Measurements from ENCODE around the gene SNX12.
"Not testable (repeated sequence)": the region's sequence is repeated elsewhere in the genome, so short reads cannot be mapped to it uniquely, and the experiment has no call there.

The SNX12 gene

DNA sequence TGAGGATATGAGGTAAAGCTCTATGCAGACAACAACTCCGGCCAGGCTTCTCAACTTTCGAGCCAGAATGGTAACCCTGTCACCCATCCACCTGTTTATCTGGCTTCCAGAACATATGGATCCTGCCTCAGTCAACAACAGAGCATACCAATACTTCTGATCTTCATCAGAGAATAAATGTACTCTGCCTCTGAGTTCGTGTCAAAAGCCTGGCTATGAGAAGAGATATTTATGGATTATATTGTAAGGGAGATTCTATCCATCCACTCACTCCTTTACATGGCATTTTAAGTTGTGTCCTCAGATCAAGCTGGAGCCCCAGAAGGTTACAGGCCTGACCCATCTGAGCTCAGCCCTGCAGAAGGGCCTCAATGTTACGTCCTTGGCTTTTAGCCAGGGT lies 17.8 kb upstream of the SNX12 start:
- DNase-seq: no peak

DNA sequence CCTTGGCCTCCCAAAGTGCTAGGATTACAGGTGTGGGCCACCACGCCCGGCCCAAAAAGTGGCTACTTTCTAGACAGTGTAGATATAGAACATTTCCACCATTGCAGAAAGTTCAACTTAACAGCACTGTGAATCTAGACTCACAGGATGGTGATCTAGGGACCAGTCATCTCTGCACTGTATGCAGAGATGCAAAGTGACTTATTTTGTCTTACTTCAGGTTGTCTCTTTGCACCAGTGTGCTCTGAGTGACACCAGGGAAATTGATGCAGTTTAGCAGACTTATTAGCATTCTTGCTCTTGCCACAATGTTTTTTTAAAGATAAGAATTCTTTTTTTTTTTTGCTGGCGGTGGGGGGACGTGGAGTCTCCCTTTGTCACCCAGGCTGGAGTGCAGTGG lies 14.7 kb upstream of the SNX12 start:
- DNase-seq: no peak

DNA sequence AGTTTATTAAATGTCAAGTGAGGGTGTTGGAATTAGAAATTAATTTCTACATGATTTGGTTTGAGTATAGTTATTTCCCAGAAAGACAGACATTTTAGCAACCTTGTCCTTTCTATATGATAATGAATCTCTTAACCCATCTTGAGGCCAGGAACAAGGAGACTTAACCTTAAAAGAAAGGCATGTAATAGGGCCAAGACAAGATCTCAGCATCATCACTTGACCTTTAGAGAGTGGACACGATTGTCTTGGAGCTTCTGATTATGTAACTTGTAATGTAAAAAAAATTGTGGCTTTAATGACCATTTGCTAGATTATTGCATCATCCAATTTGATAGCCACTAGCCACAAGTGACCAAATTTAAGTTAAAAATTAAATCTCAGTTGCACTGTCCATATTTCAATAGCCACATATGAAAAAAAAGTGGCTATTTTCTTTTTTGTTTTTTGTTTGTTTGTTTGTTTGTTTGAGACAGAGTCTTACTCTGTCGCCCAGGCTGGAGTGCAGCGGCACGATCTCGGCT lies 14.1 kb upstream of the SNX12 start:
- DNase-seq: no peak

DNA sequence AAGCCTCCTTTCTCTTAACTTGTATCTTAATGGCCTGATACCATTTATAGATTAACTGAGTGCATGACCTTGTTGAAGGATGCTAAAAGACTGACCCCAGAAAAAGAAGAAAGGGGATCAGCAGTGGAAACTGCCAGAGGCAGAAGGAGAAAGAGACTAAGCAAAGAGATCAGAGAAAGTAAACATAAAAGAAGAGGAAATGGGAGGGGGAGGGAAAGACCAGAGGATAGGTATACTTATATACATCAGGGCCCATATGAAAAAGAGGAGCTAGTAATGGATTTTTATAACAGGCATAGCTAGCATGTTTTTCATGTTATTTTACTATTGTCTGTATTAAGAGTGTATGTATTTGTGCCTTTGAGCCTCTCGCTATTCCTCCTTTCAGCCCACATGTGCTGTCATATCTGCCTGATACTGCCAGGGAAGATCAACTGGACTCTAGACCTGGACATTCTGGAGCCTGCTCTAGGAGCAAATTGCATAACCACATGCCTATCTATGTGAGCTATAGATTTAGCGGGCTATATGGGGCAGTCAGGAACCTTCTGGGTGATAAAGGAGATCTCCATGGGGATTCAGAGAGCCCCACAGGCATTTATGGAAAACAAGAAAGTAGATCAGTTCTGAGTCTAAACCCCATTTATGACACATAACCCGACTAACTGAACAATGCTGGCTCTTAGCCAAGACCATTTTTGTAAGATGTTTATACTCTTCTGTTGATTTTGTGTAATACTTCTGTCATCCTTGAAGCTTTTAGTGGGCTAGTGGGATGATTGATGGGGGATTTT lies 13.4 kb upstream of the SNX12 start:
- peak; percentile 31 for DNase-seq

DNA sequence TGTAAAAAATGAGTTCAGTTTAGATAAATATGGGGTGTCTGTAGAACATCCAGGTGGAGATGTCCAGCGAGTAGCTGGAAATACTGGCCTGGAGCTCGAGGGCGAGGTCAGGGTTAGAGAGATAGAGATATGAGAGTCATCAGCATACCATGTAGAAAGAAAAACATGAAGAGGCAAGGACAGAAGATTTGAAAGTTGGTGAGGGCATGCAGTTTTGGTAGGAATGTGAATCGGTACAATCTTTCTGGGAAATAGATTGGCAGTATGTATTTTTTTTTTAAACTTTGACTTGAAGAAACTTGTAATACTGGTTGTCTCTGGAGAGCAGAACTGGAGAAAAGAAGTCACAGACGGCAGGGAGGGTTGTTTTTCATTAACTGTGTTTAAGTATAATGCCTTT lies 2.4 kb upstream of the SNX12 start:
- DNase-seq: no peak

DNA sequence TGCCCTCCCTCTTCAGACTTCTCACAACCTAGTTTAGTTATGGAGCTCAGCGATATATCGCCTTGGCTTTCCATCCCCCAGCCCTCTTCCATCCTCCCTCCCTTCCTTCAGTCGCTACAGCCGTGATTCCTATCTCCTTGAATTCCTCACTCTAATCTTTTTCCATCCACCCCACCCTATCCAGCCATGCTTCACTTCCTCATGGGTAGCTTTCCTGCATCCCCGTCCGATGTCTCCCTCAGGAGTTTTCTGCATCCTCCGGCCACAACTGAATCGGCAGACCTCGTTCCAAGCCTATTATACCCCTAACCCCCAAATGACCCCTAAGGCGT lies 456 bp downstream of the SNX12 start:
- no peak for DNase-seq

DNA sequence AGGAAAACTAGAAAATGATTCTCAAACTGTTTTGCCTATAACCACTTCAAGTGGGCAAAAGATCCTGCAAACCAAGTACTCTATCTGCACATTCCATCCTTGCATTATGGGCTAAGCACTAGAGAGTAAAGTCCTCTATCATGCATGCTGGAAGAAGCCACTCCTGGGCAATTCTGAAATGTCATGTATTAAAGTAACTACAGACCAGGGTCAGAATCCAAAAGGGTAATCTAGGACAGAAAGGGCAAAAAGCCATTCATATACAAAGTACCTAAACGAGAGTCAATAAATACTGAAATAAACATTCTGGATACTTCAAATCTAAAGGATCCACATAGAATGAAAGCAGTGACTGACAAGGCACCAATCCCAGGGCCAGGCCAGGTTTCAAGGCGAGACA lies 1.0 kb downstream of the SNX12 start:
- no peak for DNase-seq

DNA sequence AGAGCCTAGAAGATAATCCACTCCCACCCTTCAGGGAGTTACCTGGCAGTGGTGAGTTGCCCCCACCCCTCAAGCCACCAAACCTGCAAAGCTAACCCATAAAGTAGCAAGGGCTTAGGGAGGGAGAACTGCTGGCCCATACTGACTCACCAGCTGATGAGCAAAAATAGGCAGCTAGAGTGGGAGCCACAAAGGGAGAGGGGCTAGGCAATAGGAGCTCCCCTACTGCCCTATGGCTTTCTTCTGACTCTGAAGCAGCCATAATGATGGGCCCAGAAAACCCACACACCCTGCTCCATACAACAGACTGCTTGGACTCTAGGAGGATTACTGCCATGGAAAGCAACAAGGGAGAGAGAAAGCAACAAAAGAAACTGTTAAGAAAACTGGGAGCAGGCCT lies 8.0 kb downstream of the SNX12 start:
- DNase-seq: no peak

DNA sequence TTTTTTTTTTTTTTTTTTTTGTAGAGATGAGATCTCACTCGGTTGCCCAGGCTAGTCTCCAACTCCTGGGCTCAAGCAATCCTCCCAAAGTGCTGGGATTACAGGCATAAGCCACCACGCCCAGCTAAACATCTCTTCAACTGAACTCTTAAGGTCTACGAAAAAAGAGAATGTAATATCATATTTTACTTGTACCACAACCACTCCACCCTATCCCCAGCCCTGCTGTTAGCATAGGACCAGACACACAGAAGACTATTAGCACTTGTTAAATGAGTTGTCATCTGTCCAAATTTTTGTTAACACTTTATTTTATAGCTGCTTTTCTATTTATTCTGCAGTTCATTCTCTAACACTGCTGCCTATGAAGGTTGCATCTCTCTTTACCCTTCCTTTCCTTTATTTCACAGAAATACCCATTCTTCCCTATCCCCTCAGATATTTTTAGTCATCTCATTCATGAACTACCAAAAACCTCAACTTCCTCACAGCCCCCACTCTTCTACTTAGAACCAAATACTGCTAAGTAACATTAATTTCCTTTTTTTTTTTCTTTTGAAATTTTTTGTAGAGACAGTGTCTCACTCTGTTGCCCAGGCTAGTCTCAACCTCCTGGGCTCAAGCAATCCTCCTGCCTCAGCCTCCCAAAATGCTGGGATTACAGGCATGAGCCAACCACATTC lies 10.1 kb downstream of the SNX12 start:
- DNase-seq: no peak

DNA sequence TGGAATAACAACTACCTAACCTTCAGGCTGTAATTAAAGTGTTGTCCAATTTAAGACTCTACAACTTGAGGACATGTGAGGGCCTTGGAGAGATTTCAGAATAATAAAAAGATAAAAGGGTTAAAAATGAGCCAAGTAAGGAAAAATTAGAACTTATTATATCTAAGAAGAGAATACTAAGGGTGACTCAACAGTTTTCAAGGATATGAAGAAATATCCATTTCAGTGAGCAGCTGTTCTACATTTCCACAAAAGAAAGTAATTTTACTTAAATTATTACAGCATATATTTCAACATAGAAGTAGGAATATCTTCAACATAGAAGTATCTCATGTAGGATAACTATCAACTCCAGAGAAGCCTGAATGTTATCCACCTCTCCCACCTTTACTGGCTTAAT lies 11.3 kb downstream of the SNX12 start:
- DNase-seq: no peak

DNA sequence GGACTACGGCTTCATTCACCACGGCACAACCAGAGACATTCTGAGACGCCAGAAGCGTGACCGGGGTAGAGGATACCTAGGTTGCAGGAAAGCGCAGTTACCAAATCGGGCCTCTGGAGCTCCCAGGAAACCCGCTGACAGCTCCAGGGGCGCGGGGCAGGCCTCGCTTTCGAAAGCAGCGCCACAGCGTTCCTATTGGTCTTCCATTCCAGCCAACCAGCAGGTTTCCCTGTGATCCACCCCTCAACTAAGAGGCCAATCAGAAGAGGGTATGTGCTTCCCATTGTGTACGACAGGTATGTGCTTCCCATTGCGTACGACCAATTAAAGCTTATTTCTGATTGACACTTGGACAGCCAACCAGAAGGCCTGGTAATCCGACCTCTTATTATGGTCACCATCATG lies 14.9 kb downstream of the SNX12 start:
- DNase-seq: peak; percentile 23

DNA sequence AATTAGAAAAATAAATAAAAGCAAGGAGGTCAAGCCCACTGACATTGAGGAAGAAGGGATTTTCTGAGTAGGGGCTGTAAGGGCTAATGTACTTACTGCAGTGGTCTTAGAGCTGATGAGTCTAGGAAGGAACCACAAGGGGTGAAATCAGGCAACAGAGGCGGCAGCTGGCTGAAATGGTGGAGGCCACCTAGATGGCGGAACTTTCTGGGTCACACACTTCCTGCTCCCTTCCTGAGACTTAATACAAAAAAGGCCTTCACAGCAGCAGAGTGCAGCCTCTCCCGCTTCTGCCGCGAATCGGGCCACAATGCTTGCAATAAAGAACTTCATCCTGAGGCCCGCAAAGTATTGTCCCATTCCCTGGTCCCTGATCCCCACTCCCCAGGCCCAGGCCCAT lies 15.4 kb downstream of the SNX12 start:
- no peak for DNase-seq

DNA sequence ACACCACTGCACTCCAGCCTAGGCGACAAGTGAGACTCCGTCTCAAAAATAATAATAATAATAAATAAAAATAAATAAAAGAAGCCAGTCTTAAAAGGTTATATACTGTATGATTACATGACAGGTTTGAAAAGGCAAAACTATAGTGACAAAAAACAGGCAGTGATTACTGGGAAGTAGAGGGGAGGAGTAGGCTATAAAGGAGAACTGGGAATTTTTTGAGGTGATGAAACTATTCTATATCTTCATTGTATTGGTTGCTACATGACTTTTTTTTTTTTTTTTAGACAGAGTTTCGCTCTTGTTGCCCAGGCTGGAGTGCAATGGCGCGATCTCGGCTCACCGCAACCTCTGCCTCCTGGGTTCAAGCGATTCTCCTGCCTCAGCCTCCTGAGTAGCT lies 20.2 kb downstream of the SNX12 start:
- not testable (repeated sequence) for DNase-seq

DNA sequence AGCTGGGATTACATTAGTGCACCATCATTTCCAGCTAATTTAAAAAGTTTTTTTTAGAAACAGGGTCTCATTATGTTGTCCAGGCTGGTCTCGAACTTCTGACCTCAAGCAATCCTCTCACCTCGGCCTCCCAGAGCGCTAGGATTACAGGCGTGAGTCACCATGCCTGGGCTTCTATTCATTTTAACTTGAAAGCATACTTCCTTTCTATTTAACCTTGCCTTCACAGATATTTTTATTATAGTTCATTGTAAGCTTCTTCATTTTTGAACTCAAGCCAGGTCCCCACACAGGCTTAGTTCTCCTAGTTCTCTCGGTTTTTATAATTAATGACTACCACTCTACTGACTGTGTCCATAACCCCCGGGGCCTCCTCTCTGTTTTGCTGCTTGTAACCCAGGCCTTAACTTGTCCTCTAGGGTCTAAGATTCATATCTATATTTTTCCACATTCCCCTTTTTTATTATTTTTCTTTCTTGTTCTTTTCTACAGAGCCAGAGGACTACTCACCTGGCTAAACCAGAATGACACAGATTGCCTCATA lies 50.7 kb downstream of the SNX12 start:
- peak; percentile 15 for DNase-seq

Data from fibroblast of skin of right biceps (primary cell).